ENCODE measurements around the gene PRDX5.

GRCh38 chr11:64356498-64357411, 38.8 kb downstream of the PRDX5 start:
- TF ChIP-seq CTCF (IDR thresholded peaks at IDR 0.05) (no peak), POLR2AphosphoS5 (IDR thresholded peaks at IDR 0.05) (no peak), EP300 (IDR thresholded peaks at IDR 0.05) (no peak)

All from upper lobe of left lung (tissue), 4 donors.